Adrenal gland (tissue), 12 donors: ENCODE measurements around the gene IL1RL1. TPM values are rescaled to one million over a fixed set of nuclear protein-coding genes. Genes with fewer than 3 reads are reported as not detected.

Source experiments
- DNase-seq, 7 donors: peaks; one replicate each; pipeline ENCODE4 v3.0.0-alpha.2; 2019 to 2020
- H3K27ac ChIP-seq, 5 donors: fragments of 200-600 bp; sonication (generic) in 4 of 5; 1 replicate in 3 of 5; 2 replicates in 2 of 5; pipeline versions ENCODE4 v1.5.1 to v1.8.0; 2016 to 2020; ENCODE audit warnings: mild to moderate bottlenecking in 1 of 5
- H3K27me3 ChIP-seq: fragments of 200-600 bp; 2 replicates; pipeline ENCODE4 v1.8.0; 2021
- H3K36me3 ChIP-seq, 2 donors: fragments of 200-600 bp; replicated peaks in 1 of 2; 1 replicate in 1 of 2; 2 replicates in 1 of 2; pipeline versions ENCODE4 v1.5.1 to v1.8.0; 2018 to 2022
- H3K4me1 ChIP-seq, 2 donors: fragments of 200-600 bp; replicated peaks in 1 of 2; 1 replicate in 1 of 2; 2 replicates in 1 of 2; pipeline versions ENCODE4 v1.5.1 to v1.8.0; 2018 to 2021
- H3K4me3 ChIP-seq, 4 donors: fragments of 200-600 bp; sonication (generic) in 3 of 4; one replicate each; pipeline ENCODE4 v1.5.1; 2016 to 2018
- H3K9me3 ChIP-seq, 3 donors: fragments of 200-600 bp; sonication (generic) in 1 of 3; replicated peaks in 1 of 3; 1 replicate in 2 of 3; 2 replicates in 1 of 3; pipeline versions ENCODE4 v1.5.1 to v1.8.0; 2016 to 2021
- CTCF ChIP-seq, 6 experiments: fragments of 450-650 bp in 4 of 6; fragments of 200-600 bp in 2 of 6; sonication (generic) in 1 of 6; IDR thresholded peaks; 1 replicate in 5 of 6; 2 replicates in 1 of 6; pipeline versions ENCODE4 v1.5.1 to v1.8.0; 2016 to 2021; ENCODE audit warnings: antibody characterized with exemption in 6 of 6, mild to moderate bottlenecking in 2 of 6, moderate library complexity in 1 of 6
- POLR2A ChIP-seq, 2 donors: fragments of 450-650 bp; IDR thresholded peaks; one replicate each; pipeline ENCODE4 v1.6.1; 2017; ENCODE audit warnings: antibody characterized with exemption in 2 of 2, mild to moderate bottlenecking in 2 of 2, moderate library complexity in 1 of 2
- WGBS, 4 donors: extraction: QIAGEN DNeasy Blood & Tissue Kit in 2 of 4; methylation state at CpG; one replicate each; pipeline versions ENCODE4 v1.1.5 to v1.1.7; 2013 to 2017; 5-methylcytosine and 5-hydroxymethylcytosine counted together
- intact Hi-C, 2 donors: fragments of 100-400 bp; cut with DNase I; formaldehyde crosslinking; loops; one replicate each; pipeline versions ENCODE4 v1.14.1 to v1.15.0; 2022 to 2023
- polyA plus RNA-seq, 3 donors: library from polyadenylated mRNA; stranded (reverse); fragments of 200-250 nt in 2 of 3; fragments of 350-450 nt in 1 of 3; fragmentation: Illumina TruSeq in 1 of 3; extraction: RNeasy Lipid Tissue Mini Kit (QIAGEN cat#74804) in 1 of 3; gene quantifications; one replicate each; pipeline ENCODE4 v1.2.3, GENCODE V29; 2013 to 2014
- total RNA-seq, 9 donors: library from RNA; depleted of rRNA in 4 of 9; stranded (reverse); fragments of >200 nt in 4 of 9; fragments of 120-200 nt in 1 of 9; fragmentation: NEBNext Ultra II Directional in 1 of 9; extraction: Animal tissue kit (Norgen Biotek cat#: 25700) in 1 of 9; gene quantifications; one replicate each; pipeline versions ENCODE4 v1.1.0 to v1.2.4, GENCODE V29; 2013 to 2023
- donor health status: healthy with polysubstance abuse.
- donor health status: Bipolar disorder and iron deficiency.
- donor health status: DM: yes; HTN: yes; CAD: no.
- donor health status: DM: no; HTN: no; CAD: no.
- donor health status: DM: no; HTN: no; CAD: no.
- donor health status: DM: yes; HTN: yes; CAD: no.

IL1RL1 gene
- total and polyA plus RNA-seq, 12 donors: 2.1 to 74.8 (median 23.4) TPM

GRCh38 chr2:102331311-102331980 lies 20.1 kb downstream of the IL1RL1 start:
- H3K4me1 ChIP-seq: peaks cover 0 to 8% of the 10 kb centered on the region in 2 donors
- intact Hi-C loops: no loop called here
- no peak overlapping the region for H3K27ac ChIP-seq
- 52 to 62% (median 57%) methylated on average over 5 of the region's 5 CpGs for WGBS, 4 donors
- DNase-seq: no peak
- H3K4me3 ChIP-seq: no peak overlapping the region
- no peaks in the 10 kb centered on the region for H3K36me3 ChIP-seq
- peaks cover 0 to 4% (median 0%) of the 10 kb centered on the region in 3 donors for H3K9me3 ChIP-seq
- H3K27me3 ChIP-seq: peaks cover 5% of the 10 kb centered on the region
- no peak for TF ChIP-seq POLR2A (IDR thresholded peaks at IDR 0.05)
- TF ChIP-seq CTCF (IDR thresholded peaks at IDR 0.05): no peak

GRCh38 chr2:102334486-102334885 lies 23.1 kb downstream of the IL1RL1 start:
- Histone ChIP-seq H3K27me3 (peaks cover 5% of the 10 kb centered on the region), H3K27ac (no peak overlapping the region), H3K4me3 (no peak overlapping the region), H3K9me3 (peaks cover 0 to 4% (median 0%) of the 10 kb centered on the region in 3 donors), H3K36me3 (no peaks in the 10 kb centered on the region), H3K4me1 (peaks cover 0 to 8% of the 10 kb centered on the region in 2 donors)
- intact Hi-C loops: no loop called here
- no peak for DNase-seq
- 82 to 92% (median 87%) methylated on average over 1 of the region's 1 CpG for WGBS, 4 donors
- TF ChIP-seq POLR2A (IDR thresholded peaks at IDR 0.05) (no peak), CTCF (IDR thresholded peaks at IDR 0.05) (no peak)

- Histone ChIP-seq H3K4me3 (no peak overlapping the region), H3K27me3 (peaks cover 5% of the 10 kb centered on the region), H3K27ac (peak overlapping the region in 3 of 5 donors; percentile 14 to 84 (median 20)), H3K36me3 (no peaks in the 10 kb centered on the region), H3K4me1 (peaks cover 0 to 8% of the 10 kb centered on the region in 2 donors), H3K9me3 (peaks cover 0 to under 1% (median 0%) of the 10 kb centered on the region in 3 donors)
- TF ChIP-seq CTCF (IDR thresholded peaks at IDR 0.05) (no peak), POLR2A (IDR thresholded peaks at IDR 0.05) (no peak)
- intact Hi-C loops: no loop called here
- peak in 6 of 7 donors; percentile 35 to 61 (median 46) for DNase-seq
- WGBS, 4 donors: 20 to 32% (median 24%) methylated on average over 8 of the region's 8 CpGs
These were observed 24.6 kb downstream of the IL1RL1 start for GRCh38 chr2:102335871-102336366.

- peaks cover 0 to 8% of the 10 kb centered on the region in 2 donors for H3K4me1 ChIP-seq
- H3K9me3 ChIP-seq: no peaks in the 10 kb centered on the region
- H3K27ac ChIP-seq: peak overlapping the region in 4 of 5 donors; percentile 14 to 84 (median 28)
- TF ChIP-seq POLR2A (IDR thresholded peaks at IDR 0.05) (no peak), CTCF (IDR thresholded peaks at IDR 0.05) (no peak)
- DNase-seq: peak in 3 of 7 donors; percentile 26 to 37 (median 31)
- 63 to 89% (median 71%) methylated on average over 2 to 3 of the region's 3 CpGs for WGBS, 4 donors
- no peak overlapping the region for H3K4me3 ChIP-seq
- H3K36me3 ChIP-seq: no peaks in the 10 kb centered on the region
- intact Hi-C loops: no loop called here
- H3K27me3 ChIP-seq: peaks cover 5% of the 10 kb centered on the region
These were observed 25.2 kb downstream of the IL1RL1 start for GRCh38 chr2:102336502-102336945.
